ENCODE results near the gene STING1. TPM values are rescaled to one million over a fixed set of nuclear protein-coding genes. Genes with fewer than 3 reads are reported as not detected.
A peak's percentile ranks its signal among the peaks of the same experiment; 100 is the strongest.

The STING1 gene
- total and polyA plus RNA-seq, 10 of the 15 experiments (the other 5 are each of a cell fraction or from before 2014, with no cell fraction given), result 10.1 to 56.1 (median 41.0) TPM

- 0 out of 2 replicates have a peak, but pooled peaks have one; percentile 52 for TF ChIP-seq NKRF (conservative IDR thresholded peaks at IDR 0.05)
- peak; percentile 56; the same call in 1 of the 2 replicates for TF ChIP-seq CBFB (IDR thresholded peaks at IDR 0.05; ENCODE audit: low read depth)
- no peak for TF ChIP-seq POLR2AphosphoS2 (IDR thresholded peaks at IDR 0.05; ENCODE audit: low read depth, low read length)
- peak; percentile 55; the same call in 1 of the 2 replicates for TF ChIP-seq CREB1 (IDR thresholded peaks at IDR 0.05; ENCODE audit: low read depth)
- TF ChIP-seq SIN3A (IDR thresholded peaks at IDR 0.05; ENCODE audit: low read depth, low read length), result no peak
- no peak for TF ChIP-seq POLR2AphosphoS5 (IDR thresholded peaks at IDR 0.05; ENCODE audit: low read length)
- peak; percentile 63 for TF ChIP-seq EED (IDR thresholded peaks at IDR 0.05; ENCODE audit: low read depth)
- TF ChIP-seq RUNX3 (IDR thresholded peaks at IDR 0.05; ENCODE audit: low read length), result peak; percentile 95
- no peak for TF ChIP-seq MXI1 (IDR thresholded peaks at IDR 0.05; ENCODE audit: low read depth, low read length)
- TF ChIP-seq TCF12 (IDR thresholded peaks at IDR 0.05; ENCODE audit: low read depth, low read length), result no peak
- TF ChIP-seq POU2F2 (IDR thresholded peaks at IDR 0.05; ENCODE audit: borderline replicate concordance, low read depth, low read length), result peak; percentile 20; the same call in 1 of the 3 replicates
- TF ChIP-seq CEBPB (IDR thresholded peaks at IDR 0.05; ENCODE audit: borderline replicate concordance in 1 of 2, low read depth in 2 of 2, low read length in 2 of 2), result no peak
- no peak for TF ChIP-seq HCFC1 (IDR thresholded peaks at IDR 0.05; ENCODE audit: low read length)
- peak; percentile 55; the same call in 1 of the 2 replicates for TF ChIP-seq SMARCA5 (IDR thresholded peaks at IDR 0.05)
- peak; percentile 90 for TF ChIP-seq MEF2B (IDR thresholded peaks at IDR 0.05; ENCODE audit: partially characterized antibody, poor library complexity, severe bottlenecking)
- TF ChIP-seq, protein P1, sequence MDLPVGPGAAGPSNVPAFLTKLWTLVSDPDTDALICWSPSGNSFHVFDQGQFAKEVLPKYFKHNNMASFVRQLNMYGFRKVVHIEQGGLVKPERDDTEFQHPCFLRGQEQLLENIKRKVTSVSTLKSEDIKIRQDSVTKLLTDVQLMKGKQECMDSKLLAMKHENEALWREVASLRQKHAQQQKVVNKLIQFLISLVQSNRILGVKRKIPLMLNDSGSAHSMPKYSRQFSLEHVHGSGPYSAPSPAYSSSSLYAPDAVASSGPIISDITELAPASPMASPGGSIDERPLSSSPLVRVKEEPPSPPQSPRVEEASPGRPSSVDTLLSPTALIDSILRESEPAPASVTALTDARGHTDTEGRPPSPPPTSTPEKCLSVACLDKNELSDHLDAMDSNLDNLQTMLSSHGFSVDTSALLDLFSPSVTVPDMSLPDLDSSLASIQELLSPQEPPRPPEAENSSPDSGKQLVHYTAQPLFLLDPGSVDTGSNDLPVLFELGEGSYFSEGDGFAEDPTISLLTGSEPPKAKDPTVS (IDR thresholded peaks at IDR 0.05; ENCODE audit: low read depth, low read length), result 0 out of 2 replicates have a peak, but pooled peaks have one; percentile 3
- no peak for TF ChIP-seq LARP7 (IDR thresholded peaks at IDR 0.05)
- no peak for TF ChIP-seq E2F4 (IDR thresholded peaks at IDR 0.05; ENCODE audit: low read depth, low read length)
- peak; percentile 36 to 97 for TF ChIP-seq EGR1 (IDR thresholded peaks at IDR 0.05; ENCODE audit: borderline replicate concordance in 1 of 2, low read depth in 2 of 2, low read length in 2 of 2)
- peak; percentile 46 to 58; a peak in 3 of 4 replicates for TF ChIP-seq BHLHE40 (IDR thresholded peaks at IDR 0.05; ENCODE audit: borderline replicate concordance in 1 of 2, low read depth in 2 of 2, low read length in 1 of 2)
- TF ChIP-seq IRF4 (IDR thresholded peaks at IDR 0.05; ENCODE audit: low read depth, low read length), result peak; percentile 59; the same call in 1 of the 2 replicates
- TF ChIP-seq, protein P2, sequence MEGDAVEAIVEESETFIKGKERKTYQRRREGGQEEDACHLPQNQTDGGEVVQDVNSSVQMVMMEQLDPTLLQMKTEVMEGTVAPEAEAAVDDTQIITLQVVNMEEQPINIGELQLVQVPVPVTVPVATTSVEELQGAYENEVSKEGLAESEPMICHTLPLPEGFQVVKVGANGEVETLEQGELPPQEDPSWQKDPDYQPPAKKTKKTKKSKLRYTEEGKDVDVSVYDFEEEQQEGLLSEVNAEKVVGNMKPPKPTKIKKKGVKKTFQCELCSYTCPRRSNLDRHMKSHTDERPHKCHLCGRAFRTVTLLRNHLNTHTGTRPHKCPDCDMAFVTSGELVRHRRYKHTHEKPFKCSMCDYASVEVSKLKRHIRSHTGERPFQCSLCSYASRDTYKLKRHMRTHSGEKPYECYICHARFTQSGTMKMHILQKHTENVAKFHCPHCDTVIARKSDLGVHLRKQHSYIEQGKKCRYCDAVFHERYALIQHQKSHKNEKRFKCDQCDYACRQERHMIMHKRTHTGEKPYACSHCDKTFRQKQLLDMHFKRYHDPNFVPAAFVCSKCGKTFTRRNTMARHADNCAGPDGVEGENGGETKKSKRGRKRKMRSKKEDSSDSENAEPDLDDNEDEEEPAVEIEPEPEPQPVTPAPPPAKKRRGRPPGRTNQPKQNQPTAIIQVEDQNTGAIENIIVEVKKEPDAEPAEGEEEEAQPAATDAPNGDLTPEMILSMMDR (IDR thresholded peaks at IDR 0.05 in 2 of 3, conservative IDR thresholded peaks at IDR 0.05 in 1 of 3; ENCODE audit: control insufficient read depth in 2 of 3, extremely low read depth in 1 of 3, insufficient read depth in 1 of 3, low read depth in 3 of 3, low read length in 3 of 3), result no peak
- TF ChIP-seq BRCA1 (IDR thresholded peaks at IDR 0.05; ENCODE audit: low read depth, low read length), result no peak
- TF ChIP-seq YBX1 (IDR thresholded peaks at IDR 0.05), result no peak
Observed at GRCh38 chr5:139453683-139454567, 28.6 kb downstream of the STING1 start (continued).

All from GM12878 (cell line).